ENCODE results near the gene UCK1. TPM values are rescaled to one million over a fixed set of nuclear protein-coding genes. Genes with fewer than 3 reads are reported as not detected.

The UCK1 gene
- total and polyA plus RNA-seq, 4 donors, result 13.4 to 34.1 (median 24.0) TPM

- TF ChIP-seq ATF3 (IDR thresholded peaks at IDR 0.05), result no peak
- TF ChIP-seq FOXA1 (IDR thresholded peaks at IDR 0.05), result no peak
- no peak for TF ChIP-seq MAX (IDR thresholded peaks at IDR 0.05)
- no peak for TF ChIP-seq RXRA (IDR thresholded peaks at IDR 0.05)
- TF ChIP-seq JUND (IDR thresholded peaks at IDR 0.05), result no peak
- no peak for TF ChIP-seq YY1 (IDR thresholded peaks at IDR 0.05)
- no peak for TF ChIP-seq FOXA2 (IDR thresholded peaks at IDR 0.05)
- TF ChIP-seq CTCF (IDR thresholded peaks at IDR 0.05; ENCODE audit: low read depth, low read length, missing input control), result no peak
- TF ChIP-seq HNF4A (conservative IDR thresholded peaks at IDR 0.05), result no peak
- no peak for TF ChIP-seq GABPA (IDR thresholded peaks at IDR 0.05 in 1 of 2, conservative IDR thresholded peaks at IDR 0.05 in 1 of 2)
- TF ChIP-seq NR2F2 (IDR thresholded peaks at IDR 0.05), result no peak
- TF ChIP-seq TAF1 (conservative IDR thresholded peaks at IDR 0.05), result no peak
- no peak for TF ChIP-seq SP1 (IDR thresholded peaks at IDR 0.05)
- TF ChIP-seq RAD21 (IDR thresholded peaks at IDR 0.05), result no peak
- TF ChIP-seq EGR1 (IDR thresholded peaks at IDR 0.05; ENCODE audit: low read depth in 2 of 2), result no peak
- TF ChIP-seq ZBTB33 (IDR thresholded peaks at IDR 0.05), result no peak
- no peak for TF ChIP-seq REST (IDR thresholded peaks at IDR 0.05)
- no peak for TF ChIP-seq HNF4G (IDR thresholded peaks at IDR 0.05)
- H3K4me3 ChIP-seq (ENCODE audit: low read depth in 1 of 3, low read length in 3 of 3), result no peak overlapping the region
- no peaks in the 10 kb centered on the region for H3K4me1 ChIP-seq (ENCODE audit: control insufficient read depth in 4 of 4, insufficient read depth in 4 of 4, low read length in 3 of 4)
- no peaks in the 10 kb centered on the region for H3K27me3 ChIP-seq (ENCODE audit: control insufficient read depth in 4 of 4, insufficient read depth in 4 of 4, low read length in 3 of 4)
- no peak overlapping the region for H3K9ac ChIP-seq (ENCODE audit: low read depth in 1 of 2, low read length in 2 of 2)
- H3K36me3 ChIP-seq (ENCODE audit: control insufficient read depth in 4 of 4, insufficient read depth in 3 of 4, low read depth in 1 of 4, low read length in 3 of 4), result peaks cover 65 to 100% (median 74%) of the 10 kb centered on the region in 4 donors
- no peak overlapping the region for H3K27ac ChIP-seq (ENCODE audit: low read depth in 1 of 2, low read length in 2 of 2)
- 96% methylated on average over 20 of the region's 20 CpGs for WGBS
- DNase-seq (ENCODE audit: low spot score), result no peak
- no peaks in the 10 kb centered on the region for H3K9me3 ChIP-seq (ENCODE audit: control insufficient read depth in 4 of 4, low read length in 3 of 4)
Observed at GRCh38 chr9:131491001-131491710, 39.9 kb downstream of the UCK1 start.

All from liver (tissue), 9 donors.